ENCODE results near the gene MAMDC4. TPM values are rescaled to one million over a fixed set of nuclear protein-coding genes. Genes with fewer than 3 reads are reported as not detected.

The MAMDC4 gene
- total and polyA plus RNA-seq, 2 of the 8 experiments (the other 6 are each of a cell fraction or from before 2014, with no cell fraction given), result 3.1 to 4.5 TPM

- CTCF ChIA-PET (ENCODE audit: partially characterized antibody), result interaction anchor here (0.6 to 17.4 kb wide), 7 partner anchors 8 to 101 kb away, joined by 3 to 131 read pairs (median 4); partner anchors contain the start of gene AJM1
- POLR2A ChIA-PET (ENCODE audit: partially characterized antibody), result interaction anchor here (1.0 to 10.8 kb wide), 4 partner anchors 10 to 23 kb away, joined by 4 to 96 read pairs (median 24); partner anchors contain the start of genes AJM1 and RABL6
- H4K91ac ChIP-seq (replicated peaks; ENCODE audit: insufficient read length, low read length), result no peak overlapping the region
Observed at GRCh38 chr9:136825295-136826187, 26.6 kb upstream of the MAMDC4 start.

More at GRCh38 chr9:136825295-136826187, 26.6 kb upstream of the MAMDC4 start:
- Histone ChIP-seq H3K56ac (replicated peaks; ENCODE audit: insufficient read length, low read depth, low read length) (no peak overlapping the region), H3K79me1 (ENCODE audit: low read depth, low read length) (peaks cover 12% of the 10 kb centered on the region), H3K27ac (ENCODE audit: low read depth, low read length) (no peak overlapping the region), H2BK15ac (ENCODE audit: low read length) (no peak overlapping the region), H3K23me2 (ENCODE audit: low read depth, low read length) (peaks cover 7% of the 10 kb centered on the region), H2BK20ac (ENCODE audit: low read length) (no peak overlapping the region), H3K23ac (ENCODE audit: insufficient read length) (no peak overlapping the region), H3K18ac (ENCODE audit: extremely low read depth, low read length) (no peak overlapping the region), H3K14ac (ENCODE audit: insufficient read length) (no peak overlapping the region), H2BK5ac (ENCODE audit: low read depth, low read length) (no peak overlapping the region), H3K4me1 (replicated peaks in 1 of 4; ENCODE audit: control insufficient read depth in 3 of 4, insufficient read depth in 4 of 4, low read length in 3 of 4) (peaks cover 0 to 11% (median 5%) of the 10 kb centered on the region in 4 experiments; a peak in 4 of 7 replicates), H3K9ac (replicated peaks in 1 of 4; ENCODE audit: extremely low read depth in 1 of 4, low read depth in 3 of 4, low read length in 3 of 4) (no peak overlapping the region), H3K9me3 (ENCODE audit: insufficient read depth in 2 of 2, low read depth in 1 of 2, low read length in 1 of 2) (no peaks in the 10 kb centered on the region), H4K20me1 (replicated peaks in 1 of 2; ENCODE audit: control insufficient read depth in 1 of 2, insufficient read depth in 2 of 2, low read length in 2 of 2) (peaks cover 22 to 44% of the 10 kb centered on the region in 2 experiments), H3K4me3 (ENCODE audit: extremely low read depth in 1 of 4, insufficient read depth in 2 of 4, low read depth in 3 of 4, low read length in 4 of 4) (no peak overlapping the region), H3K79me2 (ENCODE audit: control insufficient read depth in 1 of 2, insufficient read depth in 2 of 2, low read length in 2 of 2) (peaks cover 0 to 9% of the 10 kb centered on the region in 2 experiments; a peak in 2 of 4 replicates), H3K4me2 (ENCODE audit: insufficient read depth in 1 of 2, low read depth in 2 of 2, low read length in 2 of 2) (no peak overlapping the region), H3K36me3 (ENCODE audit: control insufficient read depth in 2 of 4, insufficient read depth in 4 of 4, low read length in 3 of 4) (peaks cover 14 to 42% (median 32%) of the 10 kb centered on the region in 4 experiments), H2BK120ac (replicated peaks; ENCODE audit: low read depth, low read length) (no peak overlapping the region), H4K8ac (ENCODE audit: extremely low read depth, insufficient read depth, low read length) (no peak overlapping the region; the same call in 1 of the 2 replicates), H2AFZ (ENCODE audit: low read length) (no peak overlapping the region), H2BK12ac (ENCODE audit: low read depth, low read length) (no peak overlapping the region), H3K4ac (replicated peaks; ENCODE audit: insufficient read length, low read depth, low read length) (no peak overlapping the region), H3K27me3 (replicated peaks in 1 of 4; ENCODE audit: control insufficient read depth in 3 of 4, extremely low read depth in 1 of 4, insufficient read depth in 3 of 4, low read length in 3 of 4) (0 out of 7 replicates have a peak, but pooled peaks cover 0 to 2% (median 0%) of the 10 kb centered on the region in 4 experiments), H2AK5ac (ENCODE audit: low read depth, low read length) (no peak overlapping the region), H4K5ac (ENCODE audit: insufficient read length, low read depth, low read length) (no peak overlapping the region)
- WGBS, 2 experiments (ENCODE audit: extremely low coverage in 1 of 2, insufficient coverage in 1 of 2, insufficient read length in 1 of 2, insufficient replicate concordance in 2 of 2, low coverage in 1 of 2, low lambda C conversion rate in 2 of 2, missing lambda C conversion rate in 1 of 2), result 97% methylated on average over 30 of the region's 44 CpGs; no CpG with 5 or more reads in 1 of the 2 experiments
- TF ChIP-seq KDM1A (IDR thresholded peaks at IDR 0.05; ENCODE audit: borderline replicate concordance, low read length) (no peak), CTBP2 (IDR thresholded peaks at IDR 0.05; ENCODE audit: borderline replicate concordance, insufficient read depth, insufficient read length, low read length) (no peak), POLR2AphosphoS5 (IDR thresholded peaks at IDR 0.05; ENCODE audit: low read depth, low read length) (no peak), RBBP5 (IDR thresholded peaks at IDR 0.05; ENCODE audit: borderline replicate concordance, low read depth, low read length) (no peak)
- TF ChIP-seq, protein P1, sequence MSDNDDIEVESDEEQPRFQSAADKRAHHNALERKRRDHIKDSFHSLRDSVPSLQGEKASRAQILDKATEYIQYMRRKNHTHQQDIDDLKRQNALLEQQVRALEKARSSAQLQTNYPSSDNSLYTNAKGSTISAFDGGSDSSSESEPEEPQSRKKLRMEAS (IDR thresholded peaks at IDR 0.05), result no peak
- FAIRE-seq, result no peak
- no peak for DNase-seq (ENCODE audit: low read depth in 1 of 2, low spot score in 2 of 2)

Measured in H1 (cell line).